Activated T-cell treated with anti-CD3 and anti-CD28 coated beads, Interleukin-2, amount 50 U/mL, for 24 hours (primary cell): ENCODE measurements around the gene KIAA0319L.
A peak's percentile ranks its signal among the peaks of the same experiment; 100 is the strongest.
"Not testable (repeated sequence)": the region's sequence is repeated elsewhere in the genome, so short reads cannot be mapped to it uniquely, and the experiment has no call there.

ENCODE experiments used
- DNase-seq: peaks from one replicate; pipeline ENCODE4 v3.0.0-alpha.2; 2020
- H3K27ac Mint-ChIP-seq: 2 replicates; pipeline ENCODE4 v1.8.0; 2020; ENCODE audit warnings: mild to moderate bottlenecking, mixed read lengths
- H3K27me3 Mint-ChIP-seq: 2 replicates; pipeline ENCODE4 v1.8.0; 2020; ENCODE audit warnings: mixed read lengths
- H3K36me3 Mint-ChIP-seq: 2 replicates; pipeline ENCODE4 v1.8.0; 2020; ENCODE audit warnings: low read depth, mixed read lengths
- H3K4me1 Mint-ChIP-seq: 2 replicates; pipeline ENCODE4 v1.8.0; 2020; ENCODE audit warnings: low read depth, mixed read lengths
- H3K4me3 Mint-ChIP-seq: 2 replicates; pipeline ENCODE4 v1.8.0; 2020; ENCODE audit warnings: mild to moderate bottlenecking, moderate library complexity, mixed read lengths
- H3K9me3 Mint-ChIP-seq: 2 replicates; pipeline ENCODE4 v1.8.0; 2020; ENCODE audit warnings: mixed read lengths

The KIAA0319L gene

GRCh38 chr1:35589516-35590427 is 32.6 kb upstream of the KIAA0319L start:
- DNase-seq: no peak
- Mint-ChIP-seq H3K36me3 (peaks cover 4% of the 10 kb centered on the region), H3K27me3 (no peaks in the 10 kb centered on the region), H3K27ac (peak overlapping the region; percentile 18), H3K4me3 (no peak overlapping the region), H3K4me1 (peaks cover 9% of the 10 kb centered on the region), H3K9me3 (no peaks in the 10 kb centered on the region)

GRCh38 chr1:35588197-35588910 is 31.2 kb upstream of the KIAA0319L start:
- Mint-ChIP-seq H3K36me3 (peaks cover 4% of the 10 kb centered on the region), H3K4me3 (no peak overlapping the region), H3K9me3 (no peaks in the 10 kb centered on the region), H3K27me3 (no peaks in the 10 kb centered on the region), H3K4me1 (peaks cover 2% of the 10 kb centered on the region), H3K27ac (no peak overlapping the region)
- no peak for DNase-seq

- H3K27ac Mint-ChIP-seq: no peak overlapping the region
- no peaks in the 10 kb centered on the region for H3K4me1 Mint-ChIP-seq
Observed at GRCh38 chr1:35587736-35588135, 30.5 kb upstream of the KIAA0319L start.

GRCh38 chr1:35586808-35587207 is 29.6 kb upstream of the KIAA0319L start:
- DNase-seq: no peak
- Mint-ChIP-seq H3K27ac (no peak overlapping the region), H3K4me1 (no peaks in the 10 kb centered on the region)

More at GRCh38 chr1:35587736-35588135, 30.5 kb upstream of the KIAA0319L start:
- no peaks in the 10 kb centered on the region for H3K27me3 Mint-ChIP-seq
- H3K36me3 Mint-ChIP-seq: peaks cover 4% of the 10 kb centered on the region
- no peaks in the 10 kb centered on the region for H3K9me3 Mint-ChIP-seq
- no peak overlapping the region for H3K4me3 Mint-ChIP-seq
- no peak for DNase-seq

GRCh38 chr1:35585805-35586204 is 28.6 kb upstream of the KIAA0319L start:
- DNase-seq: not testable (repeated sequence)

More at GRCh38 chr1:35586808-35587207, 29.6 kb upstream of the KIAA0319L start:
- Mint-ChIP-seq H3K4me3 (no peak overlapping the region), H3K36me3 (peaks cover 4% of the 10 kb centered on the region), H3K27me3 (no peaks in the 10 kb centered on the region), H3K9me3 (no peaks in the 10 kb centered on the region)

GRCh38 chr1:35585281-35585680 is 28.1 kb upstream of the KIAA0319L start:
- H3K4me1 Mint-ChIP-seq: no peaks in the 10 kb centered on the region
- no peak for DNase-seq
- H3K27me3 Mint-ChIP-seq: no peaks in the 10 kb centered on the region
- H3K36me3 Mint-ChIP-seq: no peaks in the 10 kb centered on the region
- H3K9me3 Mint-ChIP-seq: no peaks in the 10 kb centered on the region
- H3K4me3 Mint-ChIP-seq: no peak overlapping the region
- no peak overlapping the region for H3K27ac Mint-ChIP-seq

More at GRCh38 chr1:35585805-35586204, 28.6 kb upstream of the KIAA0319L start:
- H3K27ac Mint-ChIP-seq, H3K4me3 Mint-ChIP-seq, H3K4me1 Mint-ChIP-seq, H3K9me3 Mint-ChIP-seq, H3K27me3 Mint-ChIP-seq, H3K36me3 Mint-ChIP-seq: not testable (repeated sequence)

GRCh38 chr1:35581621-35582020 is 24.4 kb upstream of the KIAA0319L start:
- H3K4me3 Mint-ChIP-seq, H3K9me3 Mint-ChIP-seq, H3K27ac Mint-ChIP-seq, H3K36me3 Mint-ChIP-seq, DNase-seq, H3K27me3 Mint-ChIP-seq: not testable (repeated sequence)
- H3K4me1 Mint-ChIP-seq: peaks cover 15% of the 10 kb centered on the region

- H3K36me3 Mint-ChIP-seq: no peaks in the 10 kb centered on the region
- H3K27me3 Mint-ChIP-seq: peaks cover 7% of the 10 kb centered on the region
- no peak overlapping the region for H3K4me3 Mint-ChIP-seq
- no peaks in the 10 kb centered on the region for H3K9me3 Mint-ChIP-seq
- DNase-seq: no peak
- H3K27ac Mint-ChIP-seq: no peak overlapping the region
- peaks cover 19% of the 10 kb centered on the region for H3K4me1 Mint-ChIP-seq
Observed at GRCh38 chr1:35580949-35581388, 23.8 kb upstream of the KIAA0319L start.

- peak; percentile 75 for DNase-seq
- Mint-ChIP-seq H3K36me3 (no peaks in the 10 kb centered on the region), H3K27me3 (peaks cover 12% of the 10 kb centered on the region), H3K9me3 (no peaks in the 10 kb centered on the region), H3K4me1 (peaks cover 19% of the 10 kb centered on the region), H3K27ac (peak overlapping the region; percentile 58), H3K4me3 (peak overlapping the region; percentile 62)
Observed at GRCh38 chr1:35577071-35577998, 20.1 kb upstream of the KIAA0319L start.

GRCh38 chr1:35576766-35577070 is 19.5 kb upstream of the KIAA0319L start:
- not testable (repeated sequence) for DNase-seq, H3K36me3 Mint-ChIP-seq, H3K9me3 Mint-ChIP-seq
- Mint-ChIP-seq H3K27ac (peak overlapping the region; percentile 79), H3K27me3 (peaks cover 12% of the 10 kb centered on the region), H3K4me3 (peak overlapping the region; percentile 52), H3K4me1 (peaks cover 19% of the 10 kb centered on the region)

GRCh38 chr1:35576061-35576765 is 19.0 kb upstream of the KIAA0319L start:
- peaks cover 19% of the 10 kb centered on the region for H3K4me1 Mint-ChIP-seq
- no peak for DNase-seq
- H3K36me3 Mint-ChIP-seq: no peaks in the 10 kb centered on the region
- no peaks in the 10 kb centered on the region for H3K9me3 Mint-ChIP-seq
- peak overlapping the region; percentile 79 for H3K27ac Mint-ChIP-seq
- peak overlapping the region; percentile 52 for H3K4me3 Mint-ChIP-seq
- H3K27me3 Mint-ChIP-seq: peaks cover 12% of the 10 kb centered on the region

GRCh38 chr1:35575416-35575958 is 18.3 kb upstream of the KIAA0319L start:
- no peaks in the 10 kb centered on the region for H3K9me3 Mint-ChIP-seq
- H3K36me3 Mint-ChIP-seq: no peaks in the 10 kb centered on the region
- H3K27me3 Mint-ChIP-seq: peaks cover 12% of the 10 kb centered on the region
- no peak overlapping the region for H3K4me3 Mint-ChIP-seq
- no peak for DNase-seq
- peaks cover 20% of the 10 kb centered on the region for H3K4me1 Mint-ChIP-seq
- no peak overlapping the region for H3K27ac Mint-ChIP-seq

GRCh38 chr1:35574655-35575415 is 17.6 kb upstream of the KIAA0319L start:
- Mint-ChIP-seq H3K36me3 (no peaks in the 10 kb centered on the region), H3K4me3 (no peak overlapping the region), H3K4me1 (peaks cover 22% of the 10 kb centered on the region), H3K9me3 (no peaks in the 10 kb centered on the region), H3K27me3 (peaks cover 12% of the 10 kb centered on the region), H3K27ac (no peak overlapping the region)
- DNase-seq: no peak
